SHP77 treated with DMSO at 0.1 percent for 48 hours (cell line): ENCODE data around the gene CAMK1D.

Experiments used
- DNase-seq: peaks from one replicate; lab custom pipeline; 2025; lab: John Stamatoyannopoulos, UW

Gene CAMK1D

DNA sequence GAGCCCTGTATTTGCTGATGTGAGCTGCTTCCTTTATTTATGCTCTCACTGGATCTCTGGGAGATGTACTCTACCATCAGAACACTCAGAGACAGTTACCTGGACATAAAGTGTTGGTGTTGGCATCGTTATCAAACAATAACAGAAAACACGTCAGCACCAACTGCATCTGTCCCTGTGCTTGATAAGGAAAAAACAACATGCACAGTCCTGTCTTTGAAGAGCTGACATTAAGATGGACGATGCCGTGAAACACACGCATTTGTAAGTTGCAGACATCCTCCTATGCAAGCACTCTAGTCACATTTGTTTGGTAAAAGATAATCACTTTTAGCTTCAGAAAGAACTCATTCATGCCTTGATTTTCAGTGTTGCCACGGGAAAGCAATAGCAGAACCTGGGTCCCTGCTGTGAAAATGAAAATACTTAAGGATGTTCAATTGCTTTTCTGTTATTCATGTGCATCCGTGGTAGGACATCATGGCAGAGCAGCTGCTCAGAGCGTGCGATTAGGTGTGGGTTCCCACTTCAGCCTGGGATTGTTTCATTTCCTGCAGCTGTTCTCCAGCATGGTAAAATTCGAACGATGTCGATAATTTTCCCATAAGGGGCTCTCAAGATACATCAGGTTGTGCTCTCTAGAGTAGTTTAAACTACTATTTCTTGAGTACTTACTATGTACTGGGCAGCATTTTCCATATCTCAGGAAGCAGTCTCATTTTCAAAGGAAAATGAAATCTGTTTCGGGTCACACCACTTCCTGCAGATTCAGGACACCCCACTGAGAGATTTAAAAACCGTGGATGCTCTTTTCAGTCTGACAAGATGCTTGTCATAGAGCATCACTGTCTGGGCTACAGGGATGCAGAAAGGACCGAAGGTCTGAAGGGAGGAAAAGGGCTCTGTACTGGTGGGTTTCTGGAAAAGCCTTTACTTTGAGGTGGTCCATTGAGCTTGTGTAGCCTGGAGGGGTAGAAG lies 248.7 kb downstream of the CAMK1D start:
- peak; percentile 61 for DNase-seq

DNA sequence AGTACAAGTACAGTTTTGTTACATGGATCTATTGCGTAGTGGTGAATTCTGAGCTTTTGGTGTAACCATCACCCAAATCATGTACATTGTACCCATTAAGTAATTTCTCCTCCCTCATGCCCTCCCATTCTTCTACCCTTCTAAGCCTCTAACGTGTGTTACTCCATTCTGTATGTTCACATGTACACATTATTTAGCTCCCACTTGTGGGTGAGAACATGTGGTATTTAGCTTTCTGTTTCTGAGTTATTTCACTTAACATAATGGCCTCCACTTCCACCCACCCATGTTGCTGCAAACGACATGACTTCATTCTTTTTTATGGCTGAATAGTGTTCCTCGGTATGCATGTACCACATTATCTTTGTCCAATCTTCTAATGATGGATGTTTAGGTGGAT lies 251.3 kb downstream of the CAMK1D start:
- DNase-seq = no peak

DNA sequence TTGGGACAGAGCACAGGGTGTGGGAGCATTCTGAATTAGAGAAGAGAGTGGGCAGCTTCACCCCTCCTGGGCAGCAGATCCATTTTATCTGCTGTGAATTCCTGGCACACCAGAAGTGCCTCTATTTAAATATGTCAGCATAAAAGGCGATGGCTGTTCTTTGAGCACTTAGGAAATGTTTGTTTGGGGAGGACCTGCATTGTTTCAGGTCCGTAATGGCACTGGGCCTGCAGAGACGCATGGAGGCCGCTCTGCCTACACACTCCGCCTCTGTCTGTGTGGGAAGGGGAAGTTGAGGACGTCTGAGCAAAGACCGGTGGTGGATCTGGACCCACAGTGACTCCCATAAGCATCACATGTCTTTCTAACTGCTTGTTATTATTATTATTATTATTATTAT lies 253.2 kb downstream of the CAMK1D start:
- DNase-seq = no peak

DNA sequence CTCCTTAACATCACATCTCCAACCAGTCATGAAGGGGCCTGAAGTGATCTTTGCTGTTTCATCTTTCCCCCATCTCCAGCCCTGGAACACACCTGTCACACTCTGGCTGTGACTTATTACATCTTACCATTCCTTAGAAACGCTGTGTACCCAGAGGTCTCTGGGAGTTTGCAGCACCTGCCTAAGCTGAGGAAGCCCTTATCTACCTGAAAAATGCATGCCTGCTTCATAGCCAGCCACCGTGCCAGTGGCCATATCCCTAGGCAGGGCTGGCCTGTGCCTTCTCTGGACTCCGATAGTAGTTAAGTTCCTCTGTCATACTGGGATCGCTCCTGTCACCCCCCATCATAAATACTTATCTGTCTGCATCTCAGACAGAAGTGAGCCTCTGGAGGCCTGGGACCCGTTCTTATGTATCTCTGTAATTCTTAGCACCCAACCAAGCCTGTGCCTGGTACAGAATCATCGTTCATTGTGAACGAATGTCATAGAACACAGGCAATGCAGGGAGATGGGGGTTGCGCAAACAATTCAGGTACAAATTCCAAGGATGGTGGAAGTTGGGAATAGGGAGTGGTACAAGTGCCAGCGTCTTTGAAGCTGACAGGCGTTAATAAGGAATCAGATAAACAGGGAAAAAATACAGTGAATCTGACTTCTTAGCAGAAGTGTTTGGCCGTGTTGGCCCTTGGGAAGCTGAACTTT lies 254.6 kb downstream of the CAMK1D start:
- no peak for DNase-seq

DNA sequence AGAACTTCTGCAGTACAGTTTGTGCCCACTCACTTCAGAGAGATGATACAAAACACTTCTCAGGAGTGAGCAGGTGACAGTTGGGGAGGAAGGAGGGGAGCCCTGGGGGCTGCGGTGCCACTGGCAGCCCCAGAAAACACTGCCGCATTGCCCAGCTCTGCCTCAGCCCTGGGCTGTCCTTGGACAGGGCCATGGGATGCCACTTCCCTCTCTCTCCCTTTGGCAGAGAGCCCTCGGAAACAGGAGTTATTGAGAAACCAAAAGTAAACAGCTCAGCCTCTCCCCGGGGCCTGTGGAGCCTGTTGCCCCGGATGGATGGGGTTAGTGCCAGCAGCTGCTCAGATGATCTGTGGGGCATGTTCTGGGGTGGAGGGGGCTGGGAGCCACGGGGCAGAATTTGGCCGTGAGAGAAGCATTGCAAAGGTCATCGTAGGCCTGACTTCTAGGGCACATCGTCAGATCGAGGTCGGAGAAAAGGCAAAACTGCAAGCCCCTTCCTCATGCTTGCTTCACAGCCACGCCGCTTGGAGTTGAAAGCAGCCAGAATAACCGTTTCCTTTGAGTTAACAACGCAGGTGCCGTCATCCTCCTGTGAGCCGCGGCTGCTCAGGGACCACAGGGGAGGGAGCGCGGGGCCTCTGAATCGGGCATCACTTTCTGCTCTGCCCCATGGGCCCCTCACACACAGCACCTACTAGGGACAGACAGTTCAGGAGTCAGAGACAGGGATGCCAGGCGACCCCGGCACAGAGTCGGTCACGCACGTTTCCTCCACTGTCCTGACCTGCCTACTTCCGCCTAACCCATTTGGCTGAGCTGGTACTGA lies 256.4 kb downstream of the CAMK1D start:
- peak; percentile 85 for DNase-seq

DNA sequence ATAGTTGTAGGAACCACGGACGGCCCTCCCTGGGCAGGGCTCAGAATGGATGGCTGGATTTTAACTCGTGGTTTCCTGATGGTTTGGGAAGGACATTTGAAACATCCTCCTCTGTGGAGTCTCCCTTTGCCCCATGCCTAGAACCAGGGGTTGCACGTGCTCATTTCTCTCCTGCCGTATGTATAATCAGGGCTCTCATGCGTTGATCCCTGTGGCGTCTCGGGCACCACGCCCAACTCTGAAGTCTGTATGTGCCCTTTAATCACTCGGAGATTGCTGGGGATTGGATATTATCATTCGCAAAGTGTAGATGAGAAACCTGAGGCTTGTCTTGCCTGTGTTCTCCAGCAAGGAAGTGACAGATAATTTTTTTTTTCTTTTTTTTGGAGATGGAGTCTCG lies 257.1 kb downstream of the CAMK1D start:
- DNase-seq = no peak

DNA sequence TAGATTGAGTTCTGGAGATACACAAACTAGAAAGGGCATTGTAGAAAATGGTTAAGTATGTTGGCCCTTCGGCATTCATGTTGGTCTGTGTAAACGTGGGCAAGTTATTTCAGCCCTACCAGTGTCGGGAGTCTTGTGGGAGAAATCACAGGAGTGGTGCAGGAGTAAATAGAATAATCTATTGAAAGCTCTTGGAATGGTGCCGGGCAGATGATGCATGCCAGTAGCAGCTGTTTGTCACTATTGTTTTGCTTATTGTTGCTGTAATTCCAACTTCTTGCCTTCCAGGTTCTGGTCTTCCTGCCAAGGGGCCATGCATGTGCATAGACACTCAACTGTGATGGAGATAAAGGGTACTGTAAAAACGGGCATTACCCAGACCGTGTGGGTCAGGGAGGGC lies 259.4 kb downstream of the CAMK1D start:
- no peak for DNase-seq

DNA sequence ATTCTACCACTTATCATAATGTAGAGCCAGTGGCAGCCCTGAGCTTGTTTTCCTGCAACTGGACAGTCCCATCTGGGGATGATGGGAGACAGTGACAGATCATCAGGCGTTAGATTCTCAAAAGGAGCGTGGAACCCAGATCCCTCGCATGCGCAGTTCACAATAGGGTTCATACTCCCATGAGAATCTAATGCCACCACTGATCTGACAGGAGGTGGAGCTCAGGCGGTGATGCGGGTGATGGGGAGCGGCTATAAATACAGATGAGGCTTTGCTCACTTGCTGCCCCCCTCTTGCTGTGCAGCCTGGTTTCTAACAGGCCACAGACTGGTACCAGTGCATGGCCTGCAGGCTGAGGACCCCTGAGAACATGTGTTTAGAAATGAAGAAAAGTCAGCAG lies 260.1 kb downstream of the CAMK1D start:
- DNase-seq = no peak

DNA sequence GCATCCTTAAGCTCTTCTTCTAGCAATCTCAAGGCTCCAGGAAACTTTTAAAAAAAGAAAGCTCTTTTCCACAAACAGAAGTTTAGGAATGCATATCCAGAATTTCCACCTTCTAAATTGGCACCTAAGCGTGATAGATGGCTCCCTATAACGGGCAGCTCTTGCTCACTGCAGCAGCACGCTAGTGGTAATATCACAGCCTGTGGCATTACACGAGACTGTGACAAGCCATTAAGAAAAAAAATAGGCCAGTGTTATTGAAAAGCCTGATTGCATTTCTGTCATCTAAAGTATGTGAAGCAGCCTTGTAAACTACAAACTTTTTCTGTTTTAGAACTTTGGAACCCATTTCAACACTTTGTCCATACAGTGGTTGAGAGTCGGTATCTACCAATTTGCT lies 263.8 kb downstream of the CAMK1D start:
- no peak for DNase-seq

DNA sequence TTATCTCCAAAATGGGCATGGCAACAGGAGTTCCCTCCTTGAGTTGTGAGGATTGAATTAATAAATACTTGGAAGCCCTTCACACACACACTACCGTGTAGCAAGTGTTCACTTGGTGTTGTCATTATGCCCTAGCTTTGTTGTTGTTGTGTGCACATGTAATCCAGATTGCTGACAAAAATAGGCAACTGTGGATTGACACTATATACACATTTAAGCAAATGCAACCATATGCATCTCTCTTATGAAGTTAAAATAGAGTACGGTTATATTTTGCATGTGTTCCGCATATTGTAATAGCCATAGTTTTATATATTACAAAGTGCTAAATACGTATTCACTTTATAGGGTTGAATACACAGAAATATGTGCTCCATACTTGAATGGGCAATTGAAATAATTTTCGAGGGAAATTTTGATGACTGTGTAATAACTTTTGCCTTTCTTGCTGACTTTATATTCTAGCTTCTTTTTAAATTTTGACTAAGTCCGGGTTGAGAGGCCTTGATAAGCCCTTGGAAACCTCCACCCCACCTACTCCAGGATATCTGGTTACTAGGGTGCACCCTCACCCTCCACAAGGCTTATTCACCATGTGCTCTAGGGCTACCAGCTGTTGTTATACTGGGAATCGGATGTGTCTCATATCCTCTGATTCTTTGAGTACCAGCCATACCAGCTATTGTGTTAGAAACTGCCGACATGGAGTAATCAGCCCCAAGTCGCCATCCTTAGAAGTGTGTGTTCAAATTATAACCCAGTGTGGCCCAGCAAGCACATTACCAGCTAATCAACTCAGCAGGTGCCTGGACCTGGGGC lies 265.0 kb downstream of the CAMK1D start:
- DNase-seq = no peak

DNA sequence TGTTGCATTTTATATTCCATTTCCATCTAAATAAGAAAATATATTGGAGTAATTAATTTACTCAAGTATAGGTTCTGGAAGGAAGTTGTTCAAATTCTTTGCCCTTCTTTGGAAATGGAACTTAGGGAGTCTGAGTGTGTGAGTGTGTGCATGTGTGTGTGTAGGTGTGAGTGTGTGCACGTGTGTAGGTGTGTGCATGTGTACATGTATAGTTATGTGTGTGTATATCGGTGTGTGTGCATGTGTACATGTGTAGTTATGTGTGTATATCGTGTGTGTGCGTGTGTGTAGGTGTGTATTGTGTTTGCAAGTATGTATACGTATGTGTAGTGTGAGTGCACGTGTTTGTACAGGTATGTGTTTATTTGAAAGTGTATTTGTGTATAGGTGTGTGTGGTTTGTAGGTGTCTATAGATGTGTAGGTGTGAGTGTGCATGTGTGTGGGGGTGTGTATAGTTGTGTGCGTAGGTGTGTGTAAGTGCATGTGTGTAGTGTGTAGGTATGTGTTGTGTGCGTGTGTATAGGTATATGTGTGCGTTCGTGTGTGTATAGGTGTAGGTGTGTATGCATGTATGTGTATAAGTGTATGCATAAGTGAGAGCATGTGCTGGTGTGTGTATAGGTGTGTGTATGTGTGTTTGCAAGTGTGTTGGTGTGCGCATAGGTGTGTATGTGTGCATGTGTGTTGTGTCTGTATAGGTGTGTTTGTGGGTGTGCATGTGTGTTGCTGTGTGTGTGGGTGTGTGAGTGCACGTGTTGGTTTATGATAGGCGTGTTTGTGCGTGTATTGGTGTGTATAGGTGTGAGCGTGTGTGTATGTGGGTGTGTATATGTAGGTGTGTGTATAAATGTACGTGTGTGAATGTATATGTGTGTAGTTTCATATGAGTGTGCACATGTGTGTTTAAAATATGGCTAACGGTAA lies 266.2 kb downstream of the CAMK1D start:
- no peak for DNase-seq

DNA sequence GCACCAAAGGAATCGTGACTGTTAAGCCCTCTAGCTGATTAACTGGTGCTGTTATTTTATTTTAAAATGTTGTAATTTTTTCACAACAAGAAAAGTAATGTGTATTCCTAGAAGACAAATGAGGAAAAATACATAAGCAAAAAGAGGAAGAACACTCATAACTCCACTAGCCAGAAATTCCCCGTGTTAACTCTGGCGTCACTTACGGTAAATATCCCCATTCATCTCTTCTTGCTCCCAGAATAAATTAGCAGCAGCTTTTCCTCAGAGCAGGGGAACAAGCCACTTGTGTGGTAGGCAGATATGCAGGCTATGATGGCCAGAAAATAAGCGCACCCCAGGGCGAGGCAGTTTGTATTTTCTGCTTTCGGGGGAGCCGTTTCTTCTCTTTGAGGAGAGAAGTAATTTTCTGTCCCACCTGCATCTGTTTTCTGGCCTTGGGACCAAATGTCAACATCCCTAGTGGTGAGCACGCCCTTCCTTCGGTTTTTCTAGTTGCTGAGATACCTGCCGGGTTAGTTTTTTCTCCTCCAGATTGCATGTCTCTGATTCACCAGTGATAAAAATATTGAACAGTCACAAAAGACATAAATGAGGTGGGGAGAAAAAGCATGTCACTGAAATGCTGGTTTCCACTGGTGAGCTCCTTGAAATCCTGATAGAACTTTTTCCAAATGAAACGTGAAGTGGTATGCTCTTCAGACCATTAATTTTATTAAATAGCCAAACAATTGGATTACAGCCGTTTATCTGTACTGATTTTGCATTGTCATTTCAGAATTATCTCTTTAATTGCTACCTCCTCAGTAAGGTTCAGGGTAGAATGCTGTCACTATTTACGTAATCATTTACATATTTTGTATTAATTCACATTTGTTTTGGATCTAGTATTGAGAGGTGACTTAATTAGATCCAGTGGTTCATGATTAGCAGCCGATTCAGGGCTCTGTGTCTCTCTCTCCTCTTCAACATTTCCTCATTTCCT lies 268.1 kb downstream of the CAMK1D start:
- DNase-seq = no peak

DNA sequence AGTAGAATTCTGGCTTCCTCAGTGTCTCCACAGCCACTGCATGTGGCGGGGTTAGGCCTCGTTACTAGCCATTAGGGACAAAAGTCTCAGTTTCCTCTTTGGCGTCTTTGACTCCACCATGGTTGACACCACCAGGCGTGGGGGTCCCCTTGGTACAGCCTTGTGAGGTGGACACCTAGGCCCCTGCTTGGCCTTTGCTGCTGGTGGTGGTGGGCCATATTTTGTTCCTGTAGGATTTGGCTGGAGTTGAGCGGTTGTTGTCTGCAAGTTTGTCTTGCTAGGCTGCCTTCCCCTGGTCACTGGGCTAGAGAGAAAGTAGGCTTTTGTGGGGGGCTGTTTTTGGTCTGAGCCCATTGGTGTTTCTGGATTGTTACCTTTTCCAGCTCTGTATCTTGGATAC lies 272.7 kb downstream of the CAMK1D start:
- no peak for DNase-seq

DNA sequence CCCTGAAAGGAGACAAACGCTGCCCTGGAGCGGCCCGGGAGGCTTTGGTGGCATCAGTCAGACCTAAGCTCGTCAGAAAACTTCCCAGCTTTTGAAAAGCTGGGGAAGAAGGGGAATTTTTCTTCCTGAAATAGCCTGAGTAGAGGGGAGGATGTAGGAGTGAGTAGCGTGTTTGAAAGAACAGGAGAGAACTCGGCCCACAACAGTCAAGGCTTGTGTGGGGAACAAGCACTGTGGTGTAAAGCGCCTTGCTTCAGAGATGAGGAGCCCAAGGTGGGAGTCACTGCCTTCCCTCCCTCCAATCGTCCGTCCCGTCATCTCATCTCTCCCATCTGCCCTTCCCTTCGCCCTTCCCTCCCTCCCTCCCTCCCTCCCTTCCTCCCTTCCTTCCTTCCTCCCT lies 273.3 kb downstream of the CAMK1D start:
- no peak for DNase-seq

DNA sequence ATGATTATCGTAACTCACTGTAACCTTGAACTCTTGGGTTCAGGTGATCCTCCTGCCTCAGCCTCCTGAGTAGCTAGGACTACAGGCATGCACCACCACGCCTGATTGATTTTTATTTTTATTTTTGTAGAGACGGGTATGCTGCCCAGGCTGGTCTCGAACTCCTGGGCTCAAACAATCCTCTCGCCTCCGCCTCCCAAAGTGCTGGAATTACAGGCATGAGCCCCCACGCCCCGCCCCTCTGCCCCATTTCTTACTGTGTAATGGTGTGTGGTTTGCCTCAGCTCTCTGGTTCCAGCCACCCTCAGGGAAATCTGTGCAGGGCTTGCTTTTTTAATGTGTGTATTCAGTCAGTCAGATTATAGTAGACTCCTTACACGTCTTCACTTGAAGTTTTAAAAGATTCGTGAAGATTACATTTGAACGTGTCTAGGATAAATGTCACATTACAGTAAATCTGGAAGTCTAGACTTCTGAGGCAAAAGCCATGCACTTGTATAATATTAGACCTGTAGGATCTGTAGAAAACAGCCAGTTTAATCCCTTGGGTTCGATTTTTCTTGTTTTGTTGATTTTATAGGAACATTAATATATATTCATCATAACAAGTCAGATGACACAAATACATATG lies 276.2 kb downstream of the CAMK1D start:
- DNase-seq = no peak

DNA sequence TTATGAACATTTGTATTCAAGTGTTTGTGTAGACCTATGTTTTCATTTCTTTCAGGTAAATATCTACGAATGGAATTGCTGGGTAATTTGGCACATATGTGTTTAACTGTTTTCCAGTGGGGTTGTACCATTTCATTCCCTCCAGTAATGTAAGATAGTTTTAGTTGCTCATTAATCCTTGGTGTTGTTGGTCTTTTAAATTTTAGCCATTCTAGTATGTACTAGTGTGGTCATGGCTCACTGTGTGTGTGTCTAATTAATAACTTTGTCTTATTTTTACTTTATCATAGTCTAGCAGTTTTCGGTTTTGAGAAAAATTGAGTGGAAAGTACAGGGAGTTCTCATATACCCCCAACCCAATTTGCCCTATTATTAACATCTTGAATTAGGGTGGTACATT lies 278.8 kb downstream of the CAMK1D start:
- no peak for DNase-seq

DNA sequence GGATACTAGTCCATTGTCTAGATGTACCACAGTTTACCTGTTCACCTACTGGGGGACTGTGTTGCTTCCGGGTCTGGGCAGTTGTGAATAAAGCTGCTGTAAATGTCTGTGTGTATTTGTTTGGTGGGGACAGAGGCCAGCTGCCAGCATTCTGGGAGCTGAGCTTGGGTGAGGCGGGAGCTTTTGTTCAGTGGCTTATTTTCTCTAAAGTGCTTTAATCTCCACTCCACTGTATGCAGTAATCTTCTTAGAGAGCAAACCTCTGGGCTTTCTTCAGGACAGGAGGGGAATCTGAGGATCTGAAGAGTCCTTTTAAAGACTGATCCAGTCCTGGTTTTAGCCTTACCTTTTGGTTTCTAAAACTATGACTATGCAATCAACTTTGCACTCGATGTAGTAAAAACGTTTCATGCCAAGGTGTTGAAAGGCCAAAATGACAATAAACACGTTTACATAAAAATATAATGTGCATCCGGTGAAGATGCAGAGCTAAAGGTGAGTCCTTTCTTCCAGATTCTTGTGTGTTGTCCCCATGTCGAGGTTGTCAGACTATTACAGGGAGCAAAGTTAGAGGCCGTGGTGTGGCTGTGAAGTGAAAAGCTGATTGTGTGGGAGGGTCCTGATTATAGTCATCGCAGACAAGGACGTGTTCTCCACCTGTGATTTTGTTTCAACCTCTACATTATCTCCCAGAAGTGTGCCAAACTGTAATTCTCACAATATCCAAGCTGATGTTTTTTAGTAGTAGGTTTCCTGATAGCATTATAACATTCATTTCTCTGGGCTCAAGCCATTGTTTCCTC lies 279.8 kb downstream of the CAMK1D start:
- peak; percentile 34 for DNase-seq

DNA sequence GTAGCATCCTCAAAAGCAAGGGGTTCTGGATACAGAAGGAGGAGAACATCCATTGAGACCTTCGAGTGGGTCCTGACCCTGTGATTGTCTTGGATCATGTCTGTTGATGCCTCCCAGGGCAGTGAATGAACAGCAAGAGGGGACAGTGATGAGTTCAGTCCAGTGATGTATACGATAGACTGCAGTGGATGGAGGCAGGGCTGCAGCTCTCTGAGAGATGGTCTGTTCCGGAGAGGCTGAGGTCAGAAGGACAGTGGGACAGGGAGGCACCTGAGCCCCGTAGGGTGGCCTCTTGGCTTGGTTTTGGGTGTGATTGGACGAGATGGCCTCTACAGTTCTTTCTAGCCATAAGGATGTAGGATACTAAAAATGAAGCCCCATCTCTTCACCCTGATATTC lies 280.4 kb downstream of the CAMK1D start:
- DNase-seq = no peak
